ENCODE measurements around the gene P2RY6. TPM values are rescaled to one million over a fixed set of nuclear protein-coding genes. Genes with fewer than 3 reads are reported as not detected.
A peak's percentile ranks its signal among the peaks of the same experiment; 100 is the strongest.

Gene P2RY6
- total and polyA plus RNA-seq, 2 of the 4 experiments (the other 2 are of a cell fraction), result 0.44 TPM; not detected in 1

DNA sequence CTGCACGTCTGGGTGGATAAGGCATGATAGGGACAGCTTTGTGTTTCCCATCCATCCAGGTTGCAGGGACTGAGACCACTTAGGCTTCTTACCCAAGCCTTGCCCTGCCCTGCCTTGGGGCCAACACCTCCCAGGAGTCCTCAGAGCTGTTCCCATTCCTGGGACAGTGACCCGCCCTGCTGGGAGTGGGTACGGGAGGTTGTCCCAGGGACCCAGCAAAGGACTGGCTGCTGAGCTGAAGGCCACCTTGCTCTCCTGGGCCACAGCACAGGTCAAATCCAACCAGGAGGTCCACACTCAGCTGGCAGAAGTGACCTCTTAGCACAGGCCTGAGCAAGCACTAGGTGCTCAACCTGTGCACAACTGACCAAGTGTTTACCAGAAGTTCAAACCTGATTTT lies 19.1 kb downstream of the P2RY6 start:
- Histone ChIP-seq H2BK120ac (ENCODE audit: low read depth, low read length) (no peak overlapping the region), H2BK20ac (ENCODE audit: low read depth, low read length) (no peak overlapping the region), H3K4me3 (ENCODE audit: insufficient read depth, low read depth, low read length) (no peak overlapping the region), H2BK5ac (ENCODE audit: low read depth, low read length, poor library complexity, severe bottlenecking) (no peak overlapping the region), H4K8ac (ENCODE audit: low read depth in 2 of 2, low read length in 2 of 2) (no peak overlapping the region), H3K36me3 (ENCODE audit: control insufficient read depth, insufficient read depth, low read length) (no peaks in the 10 kb centered on the region), H3K56ac (ENCODE audit: extremely low read depth, insufficient read depth, low read length) (no peak overlapping the region), H4K91ac (ENCODE audit: insufficient read depth, low read depth, low read length) (no peak overlapping the region), H4K20me1 (ENCODE audit: insufficient read depth, low read length) (no peaks in the 10 kb centered on the region), H3K18ac (ENCODE audit: low read depth, low read length) (no peak overlapping the region), H4K5ac (ENCODE audit: low read depth, low read length) (no peak overlapping the region), H3K4me2 (ENCODE audit: low read depth, low read length) (no peak overlapping the region), H3K27ac (ENCODE audit: insufficient read depth, low read length) (no peak overlapping the region), H3K14ac (replicated peaks; ENCODE audit: low read depth, low read length) (no peak overlapping the region), H3K23ac (ENCODE audit: low read depth, low read length) (0 out of 2 replicates have a peak overlapping the region, but pooled peaks have one; percentile 16), H3K9ac (ENCODE audit: low read depth, low read length) (no peak overlapping the region), H2AK5ac (ENCODE audit: low read depth, low read length) (peak overlapping the region; percentile 35; the same call in 1 of the 2 replicates), H2AK9ac (replicated peaks; ENCODE audit: low read depth, low read length, poor library complexity) (peak overlapping the region; percentile 55), H2BK15ac (ENCODE audit: low read depth, low read length) (no peak overlapping the region), H3K27me3 (ENCODE audit: control insufficient read depth, insufficient read depth, low read length) (no peaks in the 10 kb centered on the region), H3K9me3 (ENCODE audit: control insufficient read depth, insufficient read depth, low read length) (no peaks in the 10 kb centered on the region), H3K9me1 (ENCODE audit: insufficient read depth, low read length) (peaks cover 18% of the 10 kb centered on the region), H3K4ac (ENCODE audit: low read depth, low read length) (no peak overlapping the region), H3K4me1 (ENCODE audit: control insufficient read depth, insufficient read depth, low read length) (peaks cover 10% of the 10 kb centered on the region), H3K79me1 (ENCODE audit: low read depth in 1 of 2, low read length in 2 of 2) (no peaks in the 10 kb centered on the region), H2AFZ (replicated peaks; ENCODE audit: low read length, poor library complexity) (no peak overlapping the region)
- in situ Hi-C loops (cut with MboI; ENCODE audit: low sequenced_read_pairs) (no loop called here), dilution Hi-C loops (cut with HindIII; ENCODE audit: low sequenced_read_pairs, unreplicated experiment) (no loop called here), intact Hi-C loops (cut with micrococcal nuclease) (no loop called here)
- no TSS peak for BruUV-seq (replicated peaks)
- ATAC-seq (ENCODE audit: low read depth) (no peak), DNase-seq (no peak)
- ChIA-PET POLR2A (ENCODE audit: unreplicated experiment) (no interaction called here), CTCF (interaction anchor here (4.0 kb wide), 1 partner anchor 106 kb away, joined by 34 read pairs; no protein-coding TSS in a partner anchor)
- 83% methylated on average over 2 of the region's 3 CpGs; no CpG with 5 or more reads in 1 of the 2 experiments for WGBS, 2 experiments (ENCODE audit: extremely low coverage in 2 of 2, insufficient read length in 1 of 2)
- TF ChIP-seq CHD1 (IDR thresholded peaks at IDR 0.05; ENCODE audit: low read depth, low read length), result no peak
- no peak for TF ChIP-seq NFE2L2 (IDR thresholded peaks at IDR 0.05; ENCODE audit: low read depth, low read length)
- TF ChIP-seq MAFK (IDR thresholded peaks at IDR 0.05; ENCODE audit: low read depth, low read length), result no peak
- no peak for TF ChIP-seq CEBPB (IDR thresholded peaks at IDR 0.05; ENCODE audit: low read depth, low read length)
- TF ChIP-seq MAZ (IDR thresholded peaks at IDR 0.05; ENCODE audit: borderline replicate concordance, low read depth, low read length), result no peak
- TF ChIP-seq, protein P1, sequence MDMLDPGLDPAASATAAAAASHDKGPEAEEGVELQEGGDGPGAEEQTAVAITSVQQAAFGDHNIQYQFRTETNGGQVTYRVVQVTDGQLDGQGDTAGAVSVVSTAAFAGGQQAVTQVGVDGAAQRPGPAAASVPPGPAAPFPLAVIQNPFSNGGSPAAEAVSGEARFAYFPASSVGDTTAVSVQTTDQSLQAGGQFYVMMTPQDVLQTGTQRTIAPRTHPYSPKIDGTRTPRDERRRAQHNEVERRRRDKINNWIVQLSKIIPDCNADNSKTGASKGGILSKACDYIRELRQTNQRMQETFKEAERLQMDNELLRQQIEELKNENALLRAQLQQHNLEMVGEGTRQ (IDR thresholded peaks at IDR 0.05; ENCODE audit: low read depth, low read length), result no peak
- no peak for TF ChIP-seq SMC3 (IDR thresholded peaks at IDR 0.05; ENCODE audit: low read depth, low read length)
- no peak for TF ChIP-seq MXI1 (IDR thresholded peaks at IDR 0.05; ENCODE audit: borderline replicate concordance, low read depth, low read length)
- no peak for TF ChIP-seq RAD21 (IDR thresholded peaks at IDR 0.05; ENCODE audit: low read length)
- TF ChIP-seq, protein P2, sequence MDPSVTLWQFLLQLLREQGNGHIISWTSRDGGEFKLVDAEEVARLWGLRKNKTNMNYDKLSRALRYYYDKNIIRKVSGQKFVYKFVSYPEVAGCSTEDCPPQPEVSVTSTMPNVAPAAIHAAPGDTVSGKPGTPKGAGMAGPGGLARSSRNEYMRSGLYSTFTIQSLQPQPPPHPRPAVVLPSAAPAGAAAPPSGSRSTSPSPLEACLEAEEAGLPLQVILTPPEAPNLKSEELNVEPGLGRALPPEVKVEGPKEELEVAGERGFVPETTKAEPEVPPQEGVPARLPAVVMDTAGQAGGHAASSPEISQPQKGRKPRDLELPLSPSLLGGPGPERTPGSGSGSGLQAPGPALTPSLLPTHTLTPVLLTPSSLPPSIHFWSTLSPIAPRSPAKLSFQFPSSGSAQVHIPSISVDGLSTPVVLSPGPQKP (IDR thresholded peaks at IDR 0.05; ENCODE audit: borderline replicate concordance, low read depth, low read length), result no peak
- TF ChIP-seq RCOR1 (IDR thresholded peaks at IDR 0.05; ENCODE audit: insufficient replicate concordance, low read length), result no peak

Measured in IMR-90 (cell line).